Ovary (tissue), 9 donors: ENCODE results near the gene SLC23A2. TPM values are rescaled to one million over a fixed set of nuclear protein-coding genes. Genes with fewer than 3 reads are reported as not detected.
"Not testable (repeated sequence)": the region's sequence is repeated elsewhere in the genome, so short reads cannot be mapped to it uniquely, and the experiment has no call there.

ENCODE experiments used
- DNase-seq, 5 donors: peaks; one replicate each; pipeline ENCODE4 v3.0.0-alpha.2; 2019 to 2020
- H3K27ac ChIP-seq, 2 donors: fragments of 200-600 bp; one replicate each; pipeline versions ENCODE4 v1.5.1 to v1.8.0; 2019 to 2022
- H3K27me3 ChIP-seq: fragments of 200-600 bp; one replicate; pipeline ENCODE4 v1.8.0; 2022
- H3K36me3 ChIP-seq: fragments of 200-600 bp; sonication (generic); one replicate; pipeline ENCODE4 v1.5.1; 2019
- H3K4me1 ChIP-seq: one replicate; pipeline ENCODE4 v1.8.1; 2013; ENCODE audit warnings: mild to moderate bottlenecking, moderate library complexity; ENCODE audit not compliant: insufficient read depth
- H3K4me3 ChIP-seq: fragments of 200-600 bp; sonication (generic); one replicate; pipeline ENCODE4 v1.5.1; 2017
- H3K9me3 ChIP-seq, 2 donors: fragments of 200-600 bp in 1 of 2; sonication (generic) in 1 of 2; one replicate each; pipeline versions ENCODE4 v1.5.1 to v1.8.1; 2013 to 2019; ENCODE audit warnings: mild to moderate bottlenecking in 1 of 2, moderate library complexity in 1 of 2
- CTCF ChIP-seq, 3 donors: fragments of 450-650 bp in 2 of 3; fragments of 200-600 bp in 1 of 3; IDR thresholded peaks; one replicate each; pipeline versions ENCODE4 v1.5.1 to v1.8.0; 2016 to 2022; ENCODE audit warnings: antibody characterized with exemption in 3 of 3, mild to moderate bottlenecking in 1 of 3
- EP300 ChIP-seq: sonication (generic); formaldehyde crosslinking; IDR thresholded peaks from one replicate; pipeline ENCODE4 v1.6.1; 2017; ENCODE audit warnings: antibody characterized with exemption
- POLR2A ChIP-seq: fragments of 450-650 bp; IDR thresholded peaks from one replicate; pipeline ENCODE4 v1.6.1; 2017; ENCODE audit warnings: antibody characterized with exemption, mild to moderate bottlenecking, moderate library complexity
- WGBS, 3 donors: extraction: QIAGEN DNeasy Blood & Tissue Kit in 1 of 3; methylation state at CpG; one replicate each; pipeline versions ENCODE4 v1.1.5 to v1.1.7; 2013 to 2017; 5-methylcytosine and 5-hydroxymethylcytosine counted together
- intact Hi-C, 4 donors: fragments of 100-400 bp; cut with DNase I; formaldehyde crosslinking; loops; one replicate each; pipeline versions ENCODE4 v1.11.0 to v1.15.1; 2022 to 2023
- polyA plus RNA-seq, 2 donors: library from polyadenylated mRNA; stranded (reverse); fragments of 200-250 nt in 1 of 2; fragments of 350-450 nt in 1 of 2; fragmentation: Illumina TruSeq in 1 of 2; extraction: RNeasy Lipid Tissue Mini Kit (QIAGEN cat#74804) in 1 of 2; gene quantifications; one replicate each; pipeline ENCODE4 v1.2.3, GENCODE V29; 2013 to 2014
- total RNA-seq, 7 donors: library from RNA; depleted of rRNA in 2 of 7; stranded (reverse); fragments of >200 nt in 2 of 7; fragmentation: NEBNext Ultra II Directional in 3 of 7; extraction: Animal tissue kit (Norgen Biotek cat#: 25700) in 3 of 7; gene quantifications; one replicate each; pipeline versions ENCODE4 v1.1.0 to v1.2.4, GENCODE V29; 2016 to 2023
- donor health status: DM: no; HTN: no; CAD: no; lungs with moderate emphysema.
- donor health status: DM: no; HTN: no; CAD: no.
- donor health status: Bipolar disorder and iron deficiency.
- donor health status: DM: yes; HTN: yes; CAD: no.
- donor health status: DM: no; HTN: no; CAD: no.
- donor health status: DM: yes; HTN: yes; CAD: no.

The SLC23A2 gene
- total and polyA plus RNA-seq, 9 donors: 28.7 to 95.6 (median 61.0) TPM

GRCh38 chr20:4924032-4924431 is 77.3 kb downstream of the SLC23A2 start:
- Histone ChIP-seq H3K27ac (no peak overlapping the region), H3K9me3 (no peaks in the 10 kb centered on the region), H3K4me3 (no peak overlapping the region), H3K27me3 (no peaks in the 10 kb centered on the region), H3K4me1 (peaks cover 25% of the 10 kb centered on the region), H3K36me3 (no peaks in the 10 kb centered on the region)
- TF ChIP-seq POLR2A (no peak), EP300 (no peak), CTCF (IDR thresholded peaks at IDR 0.05) (no peak)
- 89 to 90% (median 90%) methylated on average over 6 of the region's 6 CpGs for WGBS, 3 donors
- intact Hi-C loops: no loop called here
- no peak for DNase-seq

GRCh38 chr20:4922186-4922585 is 79.1 kb downstream of the SLC23A2 start:
- peaks cover 29% of the 10 kb centered on the region for H3K4me1 ChIP-seq
- no peak for TF ChIP-seq POLR2A
- TF ChIP-seq CTCF (IDR thresholded peaks at IDR 0.05): no peak
- TF ChIP-seq EP300: no peak
- intact Hi-C loops: no loop called here
- H3K27ac ChIP-seq: no peak overlapping the region
- DNase-seq: no peak
- no peaks in the 10 kb centered on the region for H3K9me3 ChIP-seq
- WGBS, 3 donors: 88 to 95% (median 92%) methylated on average over 4 of the region's 4 CpGs
- H3K27me3 ChIP-seq: no peaks in the 10 kb centered on the region
- H3K36me3 ChIP-seq: no peaks in the 10 kb centered on the region
- no peak overlapping the region for H3K4me3 ChIP-seq

- DNase-seq, intact Hi-C loops, H3K27me3 ChIP-seq, H3K27ac ChIP-seq, H3K9me3 ChIP-seq, H3K36me3 ChIP-seq, H3K4me3 ChIP-seq: not testable (repeated sequence)
- peaks cover 29% of the 10 kb centered on the region for H3K4me1 ChIP-seq
- WGBS, 3 donors: 23 to 53% (median 43%) methylated on average over 2 of the region's 2 CpGs
Measured at GRCh38 chr20:4921271-4921670, 80.0 kb downstream of the SLC23A2 start.

GRCh38 chr20:4920655-4921054 is 80.7 kb downstream of the SLC23A2 start:
- Histone ChIP-seq H3K4me3 (no peak overlapping the region), H3K27ac (no peak overlapping the region), H3K27me3 (no peaks in the 10 kb centered on the region), H3K36me3 (no peaks in the 10 kb centered on the region), H3K9me3 (no peaks in the 10 kb centered on the region), H3K4me1 (peaks cover 30% of the 10 kb centered on the region)
- TF ChIP-seq CTCF (IDR thresholded peaks at IDR 0.05): no peak
- TF ChIP-seq POLR2A: no peak
- no peak for TF ChIP-seq EP300
- DNase-seq: no peak
- intact Hi-C loops: no loop called here
- WGBS, 3 donors: 76 to 87% (median 79%) methylated on average over 3 of the region's 3 CpGs

GRCh38 chr20:4920131-4920530 is 81.2 kb downstream of the SLC23A2 start:
- H3K27ac ChIP-seq: no peak overlapping the region
- DNase-seq: no peak
- TF ChIP-seq CTCF (IDR thresholded peaks at IDR 0.05): no peak
- TF ChIP-seq POLR2A: no peak
- no peak for TF ChIP-seq EP300

More at GRCh38 chr20:4920131-4920530, 81.2 kb downstream of the SLC23A2 start:
- intact Hi-C loops: no loop called here
- H3K4me3 ChIP-seq: no peak overlapping the region
- no peaks in the 10 kb centered on the region for H3K9me3 ChIP-seq
- no peaks in the 10 kb centered on the region for H3K27me3 ChIP-seq
- peaks cover 27% of the 10 kb centered on the region for H3K4me1 ChIP-seq
- WGBS, 3 donors: 84 to 93% (median 92%) methylated on average over 6 of the region's 6 CpGs
- no peaks in the 10 kb centered on the region for H3K36me3 ChIP-seq
